Activated B cell treated with CpG ODN at 0.5 μM for 24 hours (primary cell): Measurements from ENCODE around the gene TIMM13. TPM values are rescaled to one million over a fixed set of nuclear protein-coding genes. Genes with fewer than 3 reads are reported as not detected.

Experiments
- ATAC-seq: fragments of 200-7000 bp; cut with Tn5 transposase; one replicate; pipeline ENCODE4 v1.10.0; 2021; ENCODE audit warnings: low read depth, mild to moderate bottlenecking, moderate library complexity
- CTCF ChIA-PET: fragments of 350-600 bp; sonication (Branson Sonifier 250); formaldehyde crosslinking; loops from one replicate; lab custom pipeline; 2021; ENCODE audit warnings: antibody characterized with exemption; lab: Charles Lee
- POLR2A ChIA-PET: fragments of 350-600 bp; sonication (Branson Sonifier 250); formaldehyde crosslinking; loops from one replicate; lab custom pipeline; 2021; ENCODE audit warnings: antibody characterized with exemption; lab: Charles Lee
- DNase-seq: peaks from one replicate; pipeline ENCODE4 v3.0.0; 2022
- H3K27ac Mint-ChIP-seq: one replicate; pipeline ENCODE4 v1.8.0; 2020; ENCODE audit warnings: mixed read lengths
- H3K27me3 Mint-ChIP-seq: one replicate; pipeline ENCODE4 v1.8.0; 2021; ENCODE audit warnings: mixed read lengths
- H3K36me3 Mint-ChIP-seq: one replicate; pipeline ENCODE4 v1.8.0; 2021; ENCODE audit warnings: low read depth, mixed read lengths
- H3K4me1 Mint-ChIP-seq: one replicate; pipeline ENCODE4 v1.8.0; 2021; ENCODE audit warnings: mixed read lengths
- H3K4me3 Mint-ChIP-seq: one replicate; pipeline ENCODE4 v1.8.0; 2020; ENCODE audit warnings: mild to moderate bottlenecking, mixed read lengths
- H3K9me3 Mint-ChIP-seq: one replicate; pipeline ENCODE4 v1.8.0; 2020; ENCODE audit warnings: mixed read lengths
- CTCF ChIP-seq: fragments of 200-600 bp; IDR thresholded peaks from one replicate; pipeline ENCODE4 v1.8.0; 2022; ENCODE audit warnings: antibody characterized with exemption, mild to moderate bottlenecking
- intact Hi-C: fragments of 100-400 bp; cut with micrococcal nuclease; formaldehyde crosslinking; loops from one replicate; pipeline ENCODE4 v1.15.1; 2024
- total RNA-seq: library from RNA; stranded (reverse); gene quantifications from 2 replicates; pipeline ENCODE4 v1.2.3, GENCODE V29; 2022

Gene TIMM13
- total RNA-seq, 1 donor from 2014 or later, result 63.9 TPM

GRCh38 chr19:2424686-2425621, 2.4 kb downstream of the TIMM13 start:
- Mint-ChIP-seq H3K27me3 (no peaks in the 10 kb centered on the region), H3K36me3 (peaks cover 15% of the 10 kb centered on the region), H3K4me1 (peaks cover 21% of the 10 kb centered on the region), H3K4me3 (no peak overlapping the region), H3K9me3 (no peaks in the 10 kb centered on the region), H3K27ac (no peak overlapping the region)
- intact Hi-C loops, result no loop called here
- POLR2A ChIA-PET, result interaction anchor here (0.7 kb wide), 1 partner anchor 125 kb away, joined by 7 read pairs; no protein-coding TSS in a partner anchor
- DNase-seq (no peak), ATAC-seq (no peak)
- no peak for TF ChIP-seq CTCF
- CTCF ChIA-PET, result no interaction called here

GRCh38 chr19:2423915-2424685, 3.3 kb downstream of the TIMM13 start:
- ChIA-PET CTCF (no interaction called here), POLR2A (interaction anchor here (0.7 kb wide), 1 partner anchor 126 kb away, joined by 7 read pairs; no protein-coding TSS in a partner anchor)
- Mint-ChIP-seq H3K27ac (no peak overlapping the region), H3K36me3 (peaks cover 13% of the 10 kb centered on the region), H3K4me3 (no peak overlapping the region), H3K9me3 (no peaks in the 10 kb centered on the region), H3K4me1 (peaks cover 21% of the 10 kb centered on the region), H3K27me3 (no peaks in the 10 kb centered on the region)
- DNase-seq (no peak), ATAC-seq (no peak)
- intact Hi-C loops, result no loop called here
- TF ChIP-seq CTCF, result no peak

DNA sequence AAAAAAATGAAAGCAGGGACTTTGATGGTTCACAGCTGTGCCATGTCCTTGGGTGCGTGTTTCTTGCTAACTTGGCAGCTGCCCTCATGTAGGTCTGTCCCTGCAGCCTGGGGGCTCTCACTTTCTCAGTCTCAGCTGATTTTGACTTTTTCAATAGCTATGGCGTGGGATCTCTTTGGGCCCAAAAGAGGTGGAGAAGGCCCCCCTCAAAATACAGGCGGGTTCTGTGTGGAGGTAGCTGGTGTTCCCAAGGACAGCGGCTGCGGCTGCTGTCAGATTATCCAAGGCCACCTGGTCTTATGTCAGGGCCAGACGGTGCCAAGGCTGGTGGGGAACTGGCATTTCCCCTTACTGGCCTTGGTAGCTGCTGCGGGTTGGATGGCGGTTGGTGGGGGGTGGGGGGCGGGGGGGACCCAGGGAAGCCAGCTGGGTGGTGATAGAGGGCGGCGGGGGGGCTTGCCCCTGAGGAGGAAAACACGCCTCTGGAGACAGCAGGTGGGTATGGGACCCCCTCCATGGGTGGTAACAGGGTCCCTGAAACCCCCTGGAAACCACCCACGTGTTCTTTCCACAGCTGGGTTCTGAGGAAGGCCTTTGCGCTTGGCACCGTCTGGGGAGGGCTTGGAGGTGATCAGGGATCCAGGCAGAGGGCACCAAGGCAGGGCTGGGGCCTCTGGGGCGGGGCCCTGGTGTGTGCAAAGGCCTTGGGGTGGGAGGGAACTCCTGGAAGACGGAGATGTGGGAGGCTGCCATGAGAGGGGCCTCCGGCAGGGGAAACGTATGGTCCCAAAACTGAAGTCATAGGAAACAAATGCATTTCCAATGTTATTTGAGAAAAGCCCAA, 4.1 kb downstream of the TIMM13 start:
- intact Hi-C loops, result no loop called here

GRCh38 chr19:2421581-2422306, 5.6 kb downstream of the TIMM13 start:
- CTCF ChIA-PET, result no interaction called here
- H3K9me3 Mint-ChIP-seq, result no peaks in the 10 kb centered on the region
- no peak for ATAC-seq
- intact Hi-C loops, result no loop called here
- H3K4me1 Mint-ChIP-seq, result peaks cover 12% of the 10 kb centered on the region
- POLR2A ChIA-PET, result interaction anchor here (0.6 kb wide), 2 partner anchors 57 to 372 kb away, joined by 3 to 4 read pairs; no protein-coding TSS in a partner anchor
- DNase-seq, result no peak
- no peaks in the 10 kb centered on the region for H3K27me3 Mint-ChIP-seq
- H3K27ac Mint-ChIP-seq, result no peak overlapping the region
- H3K36me3 Mint-ChIP-seq, result peaks cover 11% of the 10 kb centered on the region
- no peak for TF ChIP-seq CTCF
- H3K4me3 Mint-ChIP-seq, result no peak overlapping the region

More for the DNA sequence above, 4.1 kb downstream of the TIMM13 start:
- no peak for DNase-seq
- no peak overlapping the region for H3K4me3 Mint-ChIP-seq
- POLR2A ChIA-PET, result interaction anchor here (0.6 to 1.3 kb wide), 2 partner anchors 34 to 84 kb away, joined by 3 read pairs; partner anchors contain the start of gene LMNB2
- H3K27me3 Mint-ChIP-seq, result no peaks in the 10 kb centered on the region
- peaks cover 13% of the 10 kb centered on the region for H3K36me3 Mint-ChIP-seq
- no peaks in the 10 kb centered on the region for H3K9me3 Mint-ChIP-seq
- no peak for TF ChIP-seq CTCF
- peaks cover 19% of the 10 kb centered on the region for H3K4me1 Mint-ChIP-seq
- no peak overlapping the region for H3K27ac Mint-ChIP-seq
- CTCF ChIA-PET, result no interaction called here
- ATAC-seq, result no peak
